Neural cell (in vitro differentiated cells): ENCODE data around the gene CD27.

Experiments
- POLR2AphosphoS5 ChIP-seq: IDR thresholded peaks from 2 replicates; pipeline ENCODE4 v1.6.1; 2012
- RAD21 ChIP-seq: fragments of 450-650 bp; conservative IDR thresholded peaks from 2 replicates; pipeline ENCODE4 v1.6.1; 2014; ENCODE audit warnings: antibody characterized with exemption, mild to moderate bottlenecking, moderate library complexity
- TF ChIP-seq, protein P1 (sequence below): fragments of 450-650 bp; IDR thresholded peaks from 2 replicates; pipeline ENCODE4 v1.5.1; 2014; ENCODE audit warnings: antibody characterized with exemption, mild to moderate bottlenecking, moderate library complexity; ENCODE audit not compliant: poor library complexity, severe bottlenecking

DNA sequence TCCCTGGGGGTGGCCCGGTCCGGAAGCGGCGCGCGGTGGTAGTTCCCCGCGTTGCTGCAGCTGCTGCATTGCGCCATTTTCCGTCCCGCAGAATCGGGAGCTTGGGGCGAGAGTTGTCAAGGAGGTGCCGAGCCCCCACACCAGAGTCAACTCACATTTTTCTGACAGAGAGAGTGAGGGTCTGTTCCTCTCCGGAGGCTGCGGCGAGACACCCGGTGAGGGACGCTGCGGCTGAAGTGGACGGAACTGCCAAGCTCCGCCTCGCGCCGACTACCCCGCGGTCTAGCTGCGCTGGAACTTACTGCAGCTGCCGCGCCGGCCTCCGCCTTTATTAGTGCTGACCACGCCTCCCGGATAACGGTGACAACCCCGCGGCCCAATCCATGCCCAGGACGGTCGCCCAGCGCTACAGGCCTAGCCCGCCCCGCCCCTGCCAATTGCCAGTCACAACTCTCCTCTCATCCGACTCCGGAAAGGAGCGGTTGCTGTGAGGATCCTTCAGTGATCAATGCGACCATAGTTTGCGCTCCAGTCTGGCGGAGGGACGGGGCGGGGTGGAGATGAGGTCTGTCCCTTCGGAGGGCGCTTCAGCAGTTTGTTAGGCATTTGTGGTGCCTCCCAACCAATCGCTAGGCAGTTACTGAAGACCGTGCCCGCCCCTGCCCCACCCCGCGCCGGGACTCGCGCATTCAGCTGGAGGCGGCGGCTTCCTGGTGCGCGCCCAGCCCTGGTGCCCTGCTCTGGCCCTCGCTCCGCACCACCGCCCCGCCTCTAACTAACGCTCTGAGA, 25.8 kb downstream of the CD27 start, which contains the start of gene VAMP1:
- no peak for TF ChIP-seq RAD21
- TF ChIP-seq, protein P1, sequence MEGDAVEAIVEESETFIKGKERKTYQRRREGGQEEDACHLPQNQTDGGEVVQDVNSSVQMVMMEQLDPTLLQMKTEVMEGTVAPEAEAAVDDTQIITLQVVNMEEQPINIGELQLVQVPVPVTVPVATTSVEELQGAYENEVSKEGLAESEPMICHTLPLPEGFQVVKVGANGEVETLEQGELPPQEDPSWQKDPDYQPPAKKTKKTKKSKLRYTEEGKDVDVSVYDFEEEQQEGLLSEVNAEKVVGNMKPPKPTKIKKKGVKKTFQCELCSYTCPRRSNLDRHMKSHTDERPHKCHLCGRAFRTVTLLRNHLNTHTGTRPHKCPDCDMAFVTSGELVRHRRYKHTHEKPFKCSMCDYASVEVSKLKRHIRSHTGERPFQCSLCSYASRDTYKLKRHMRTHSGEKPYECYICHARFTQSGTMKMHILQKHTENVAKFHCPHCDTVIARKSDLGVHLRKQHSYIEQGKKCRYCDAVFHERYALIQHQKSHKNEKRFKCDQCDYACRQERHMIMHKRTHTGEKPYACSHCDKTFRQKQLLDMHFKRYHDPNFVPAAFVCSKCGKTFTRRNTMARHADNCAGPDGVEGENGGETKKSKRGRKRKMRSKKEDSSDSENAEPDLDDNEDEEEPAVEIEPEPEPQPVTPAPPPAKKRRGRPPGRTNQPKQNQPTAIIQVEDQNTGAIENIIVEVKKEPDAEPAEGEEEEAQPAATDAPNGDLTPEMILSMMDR: peak; percentile 23
- TF ChIP-seq POLR2AphosphoS5: peak; percentile 71
